Measurements from ENCODE around the gene MYO9B. TPM values are rescaled to one million over a fixed set of nuclear protein-coding genes. Genes with fewer than 3 reads are reported as not detected.
"Not testable (repeated sequence)": the region's sequence is repeated elsewhere in the genome, so short reads cannot be mapped to it uniquely, and the experiment has no call there.

The MYO9B gene
- total RNA-seq, 2 experiments from 2014 or later, result 90.3 to 98.5 TPM

GRCh38 chr19:17153996-17154395 is 78.4 kb downstream of the MYO9B start:
- ChIA-PET POLR2A (no interaction called here), CTCF (interaction anchor here (0.6 to 1.3 kb wide), 4 partner anchors 11 to 154 kb away, joined by 3 read pairs; no protein-coding TSS in a partner anchor)
- no peak for ATAC-seq
- no peak for DNase-seq
- H3K27me3 Mint-ChIP-seq, result no peaks in the 10 kb centered on the region
- no peaks in the 10 kb centered on the region for H3K9me3 Mint-ChIP-seq (ENCODE audit: low read depth)
- no peak overlapping the region for H3K27ac Mint-ChIP-seq
- no peaks in the 10 kb centered on the region for H3K4me1 Mint-ChIP-seq
- peaks cover 20% of the 10 kb centered on the region for H3K36me3 Mint-ChIP-seq (ENCODE audit: low read depth)
- no peak overlapping the region for H3K4me3 Mint-ChIP-seq
- intact Hi-C loops (cut with DNase I, micrococcal nuclease), result no loop called here

DNA sequence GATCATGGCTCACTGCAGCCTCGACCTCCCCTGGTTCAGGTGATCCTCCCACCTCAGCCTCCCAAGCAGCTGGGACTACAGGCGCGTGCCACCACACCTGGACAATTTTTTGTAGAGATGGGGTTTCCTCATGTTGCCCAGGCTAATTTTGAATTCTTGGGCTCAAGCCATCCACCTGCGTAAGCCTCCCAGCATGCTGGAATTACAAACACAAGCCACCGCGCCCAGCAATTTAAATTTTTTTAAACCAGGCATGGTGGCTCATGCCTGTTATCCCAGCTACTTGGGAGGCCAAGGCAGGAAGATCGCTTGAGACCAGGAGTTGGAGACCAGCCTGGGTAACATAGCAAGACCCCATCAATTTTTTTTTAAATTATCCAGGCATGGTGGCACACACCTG is 79.7 kb downstream of the MYO9B start:
- Mint-ChIP-seq H3K27ac (no peak overlapping the region), H3K27me3 (no peaks in the 10 kb centered on the region), H3K36me3 (ENCODE audit: low read depth) (peaks cover 27% of the 10 kb centered on the region), H3K4me1 (no peaks in the 10 kb centered on the region), H3K4me3 (no peak overlapping the region), H3K9me3 (ENCODE audit: low read depth) (no peaks in the 10 kb centered on the region)
- intact Hi-C loops (cut with DNase I, micrococcal nuclease), result no loop called here
- ChIA-PET POLR2A (no interaction called here), CTCF (no interaction called here)
- ATAC-seq, result no peak
- DNase-seq, result no peak

DNA sequence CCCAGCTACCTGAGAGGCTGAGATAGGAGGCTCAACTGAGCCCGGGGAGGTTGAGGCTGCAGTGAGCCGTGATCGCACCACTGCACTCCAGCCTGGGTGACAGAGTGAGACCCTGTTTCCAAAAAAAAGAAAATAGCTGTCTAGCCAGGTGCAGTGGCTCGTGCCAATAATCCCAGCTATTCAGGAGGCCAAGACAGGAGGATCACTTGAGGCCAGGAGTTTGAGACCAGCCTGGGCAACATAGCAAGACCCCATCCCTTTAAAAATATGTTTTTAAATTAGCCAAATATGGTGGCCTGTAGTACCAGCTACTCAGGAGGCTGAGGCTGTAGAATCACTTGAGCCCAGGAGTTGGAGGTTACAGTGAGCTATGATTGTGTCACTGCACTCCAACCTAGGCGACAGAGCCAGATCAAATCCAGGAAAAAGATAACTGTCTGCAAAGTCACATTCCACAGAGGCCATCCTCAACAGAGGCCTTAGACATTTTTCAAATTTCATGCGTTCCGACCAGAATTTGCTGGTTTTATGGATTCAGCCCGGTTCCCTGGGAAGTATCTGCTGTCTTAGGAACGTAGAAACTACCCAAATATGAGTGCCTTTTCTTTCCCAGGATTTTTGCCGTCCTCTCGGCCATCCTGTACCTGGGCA is 80.8 kb downstream of the MYO9B start:
- ChIA-PET POLR2A (no interaction called here), CTCF (no interaction called here)
- Mint-ChIP-seq H3K4me3 (no peak overlapping the region), H3K9me3 (ENCODE audit: low read depth) (no peaks in the 10 kb centered on the region), H3K27me3 (no peaks in the 10 kb centered on the region), H3K4me1 (no peaks in the 10 kb centered on the region), H3K27ac (no peak overlapping the region), H3K36me3 (ENCODE audit: low read depth) (peaks cover 30% of the 10 kb centered on the region)
- ATAC-seq, result no peak
- intact Hi-C loops (cut with DNase I, micrococcal nuclease), result no loop called here
- DNase-seq, result no peak

- Mint-ChIP-seq H3K27ac (no peak overlapping the region), H3K4me3 (no peak overlapping the region), H3K4me1 (no peaks in the 10 kb centered on the region), H3K36me3 (ENCODE audit: low read depth) (peaks cover 27% of the 10 kb centered on the region), H3K9me3 (ENCODE audit: low read depth) (no peaks in the 10 kb centered on the region), H3K27me3 (no peaks in the 10 kb centered on the region)
- ChIA-PET CTCF (no interaction called here), POLR2A (no interaction called here)
- ATAC-seq, result no peak
- intact Hi-C loops (cut with DNase I, micrococcal nuclease), result no loop called here
- DNase-seq, result no peak
These were observed 81.3 kb downstream of the MYO9B start for GRCh38 chr19:17156947-17157302.

DNA sequence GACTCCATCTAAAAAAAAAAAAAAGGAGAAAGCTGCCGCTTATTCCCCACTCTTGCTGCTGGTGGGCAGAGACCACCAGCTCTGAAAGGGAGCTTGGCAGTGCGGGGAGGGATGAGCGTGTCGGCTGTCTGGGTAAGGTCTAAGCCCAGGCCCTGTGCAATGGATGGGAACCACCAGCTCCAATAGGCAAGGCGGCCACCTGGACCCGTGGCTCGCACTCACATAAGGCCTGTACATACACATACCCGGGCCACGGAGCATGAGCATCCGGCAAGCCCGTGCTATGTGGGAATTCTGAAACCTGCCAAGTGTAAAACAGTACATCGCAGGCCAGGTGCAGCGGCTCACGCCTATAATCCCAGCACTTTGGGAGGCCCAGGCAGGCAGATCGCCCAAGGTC is 83.0 kb downstream of the MYO9B start:
- Mint-ChIP-seq H3K27ac (no peak overlapping the region), H3K4me1 (no peaks in the 10 kb centered on the region), H3K4me3 (no peak overlapping the region), H3K36me3 (ENCODE audit: low read depth) (peaks cover 41% of the 10 kb centered on the region), H3K27me3 (no peaks in the 10 kb centered on the region), H3K9me3 (ENCODE audit: low read depth) (peaks cover 4% of the 10 kb centered on the region)
- ChIA-PET CTCF (interaction anchor here (1.1 kb wide), 1 partner anchor 57 kb away, joined by 3 read pairs; the partner anchor contains the start of gene USE1), POLR2A (no interaction called here)
- intact Hi-C loops (cut with DNase I, micrococcal nuclease), result no loop called here
- ATAC-seq (no peak), DNase-seq (no peak)

DNA sequence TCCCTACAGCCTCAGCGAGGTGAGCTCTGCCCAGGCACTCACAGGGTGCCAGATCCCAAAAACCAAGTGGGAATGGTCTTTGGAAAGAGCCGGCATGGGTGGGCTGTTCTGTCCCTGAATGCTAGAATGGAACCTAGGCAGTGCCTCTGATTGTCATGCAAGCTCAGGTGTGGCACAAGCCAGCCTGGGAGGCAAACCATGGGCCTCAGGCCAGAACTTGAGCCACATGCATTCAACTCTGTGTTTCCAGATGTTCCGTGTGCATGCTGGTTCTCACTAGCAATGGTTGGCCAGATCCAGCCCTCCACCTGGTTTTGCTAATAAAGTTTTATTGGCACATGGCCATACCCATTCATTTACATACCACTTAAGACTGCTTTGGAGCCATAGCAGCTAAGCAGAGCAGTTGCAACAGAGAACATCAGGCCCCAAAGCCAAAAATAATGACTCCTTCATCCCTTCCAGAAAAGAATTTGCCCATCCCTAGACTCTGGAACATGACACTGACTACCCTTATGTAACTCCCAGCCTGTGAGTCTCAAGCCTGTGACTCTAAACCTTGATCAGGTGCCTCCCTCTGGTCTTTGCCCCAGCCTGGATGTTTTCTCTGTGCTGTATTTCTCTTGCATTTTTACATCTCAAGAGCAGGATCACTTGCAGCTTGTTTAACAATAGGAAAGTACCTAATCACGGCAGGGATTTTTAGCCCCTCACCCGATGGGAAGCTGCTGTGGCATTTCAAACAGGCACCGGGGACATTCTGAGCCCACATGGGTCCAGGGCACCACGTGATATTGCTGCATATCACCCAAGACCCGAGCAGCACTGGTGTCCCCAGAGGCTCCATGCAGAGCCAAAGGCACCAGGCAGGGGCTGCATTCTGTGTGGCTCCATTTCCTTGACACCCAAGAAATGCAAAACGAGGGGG is 84.2 kb downstream of the MYO9B start:
- DNase-seq (no peak), ATAC-seq (no peak)
- Mint-ChIP-seq H3K4me1 (no peaks in the 10 kb centered on the region), H3K4me3 (no peak overlapping the region), H3K27ac (no peak overlapping the region), H3K27me3 (no peaks in the 10 kb centered on the region), H3K9me3 (ENCODE audit: low read depth) (peaks cover 4% of the 10 kb centered on the region), H3K36me3 (ENCODE audit: low read depth) (peaks cover 42% of the 10 kb centered on the region)
- ChIA-PET POLR2A (no interaction called here), CTCF (interaction anchor here (0.5 to 0.7 kb wide), 3 partner anchors 98 to 553 kb away, joined by 3 to 5 read pairs (median 3); no protein-coding TSS in a partner anchor)
- intact Hi-C loops (cut with DNase I, micrococcal nuclease), result no loop called here

DNA sequence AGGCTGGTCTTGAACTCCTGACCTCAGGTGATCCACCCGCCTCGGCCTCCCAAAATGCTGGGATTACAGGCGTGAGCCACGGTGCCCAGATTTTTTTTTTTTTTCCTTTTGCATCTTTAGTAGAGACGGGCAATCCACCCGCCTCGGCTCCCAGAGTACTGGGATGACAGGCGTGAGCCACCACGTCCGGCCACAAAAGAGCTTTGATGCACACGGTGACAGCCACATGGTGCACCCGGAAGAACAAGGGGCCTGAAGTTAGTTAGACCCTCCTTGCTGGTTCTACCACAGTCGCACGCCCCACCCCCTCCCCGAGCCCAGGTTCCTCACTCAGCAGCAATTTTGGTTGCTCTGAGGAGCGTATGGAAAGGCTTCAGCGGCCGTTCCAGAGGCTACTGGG is 85.3 kb downstream of the MYO9B start:
- Mint-ChIP-seq H3K4me3 (no peak overlapping the region), H3K4me1 (no peaks in the 10 kb centered on the region), H3K27me3 (no peaks in the 10 kb centered on the region), H3K27ac (no peak overlapping the region), H3K9me3 (ENCODE audit: low read depth) (peaks cover 4% of the 10 kb centered on the region), H3K36me3 (ENCODE audit: low read depth) (peaks cover 47% of the 10 kb centered on the region)
- POLR2A ChIA-PET, result no interaction called here
- no peak for ATAC-seq
- CTCF ChIA-PET, result no interaction called here
- no peak for DNase-seq
- intact Hi-C loops (cut with DNase I, micrococcal nuclease), result no loop called here

DNA sequence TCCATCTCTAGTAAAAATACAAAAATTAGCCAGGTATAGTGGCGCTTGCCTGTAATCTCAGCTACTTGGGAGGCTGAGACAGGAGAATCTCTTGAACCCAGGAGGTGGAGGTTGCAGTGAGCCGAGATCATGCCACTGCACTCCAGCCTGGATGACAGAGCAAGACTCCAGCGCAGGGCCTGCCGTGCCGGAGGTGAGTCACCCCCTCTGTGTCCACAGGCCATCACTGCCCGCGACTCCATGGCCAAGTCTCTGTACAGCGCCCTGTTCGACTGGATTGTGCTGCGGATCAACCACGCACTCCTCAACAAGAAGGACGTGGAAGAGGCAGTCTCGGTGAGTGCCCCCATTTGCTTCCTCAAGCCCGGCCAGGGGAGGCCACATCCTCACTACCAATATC is 86.6 kb downstream of the MYO9B start:
- not testable (repeated sequence) for H3K4me1 Mint-ChIP-seq

DNA sequence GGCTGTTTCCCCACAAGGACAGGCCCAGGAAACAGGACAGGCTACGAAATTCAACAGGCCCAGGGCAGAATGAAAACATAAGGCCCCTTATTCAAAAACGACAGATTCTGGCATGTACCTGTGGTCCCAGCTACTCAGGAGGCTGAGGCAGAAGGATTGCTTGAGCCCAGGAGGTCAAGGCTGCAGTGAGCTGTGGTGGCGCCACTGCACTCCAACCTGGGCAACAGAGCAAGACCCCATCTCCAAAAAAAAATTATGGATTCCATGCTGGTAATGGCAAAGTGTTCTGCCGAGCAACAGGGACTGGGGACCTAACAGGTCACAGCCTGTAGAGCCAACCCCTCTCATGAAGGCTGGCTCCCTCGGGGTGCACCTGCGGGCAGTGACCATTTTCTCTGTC is 87.0 kb downstream of the MYO9B start:
- no peak for ATAC-seq
- POLR2A ChIA-PET, result no interaction called here
- Mint-ChIP-seq H3K36me3 (ENCODE audit: low read depth) (peaks cover 48% of the 10 kb centered on the region), H3K27me3 (no peaks in the 10 kb centered on the region), H3K4me1 (no peaks in the 10 kb centered on the region), H3K27ac (no peak overlapping the region), H3K9me3 (ENCODE audit: low read depth) (peaks cover 4% of the 10 kb centered on the region), H3K4me3 (no peak overlapping the region)
- intact Hi-C loops (cut with DNase I, micrococcal nuclease), result no loop called here
- CTCF ChIA-PET, result interaction anchor here (0.7 kb wide), 1 partner anchor 87 kb away, joined by 3 read pairs; no protein-coding TSS in a partner anchor
- no peak for DNase-seq

More for the DNA sequence above, 86.6 kb downstream of the MYO9B start:
- peaks cover 49% of the 10 kb centered on the region for H3K36me3 Mint-ChIP-seq (ENCODE audit: low read depth)
- ATAC-seq; DNase-seq; H3K27me3 Mint-ChIP-seq; H3K4me3 Mint-ChIP-seq; H3K27ac Mint-ChIP-seq; H3K9me3 Mint-ChIP-seq (ENCODE audit: low read depth); intact Hi-C loops (cut with DNase I, micrococcal nuclease); POLR2A ChIA-PET: not testable (repeated sequence)
- CTCF ChIA-PET, result interaction anchor here (0.7 kb wide), 1 partner anchor 87 kb away, joined by 3 read pairs; no protein-coding TSS in a partner anchor

GRCh38 chr19:17163652-17164051 is 88.1 kb downstream of the MYO9B start:
- ChIA-PET POLR2A (no interaction called here), CTCF (interaction anchor here (1.1 kb wide), 1 partner anchor 95 kb away, joined by 4 read pairs; no protein-coding TSS in a partner anchor)
- H3K36me3 Mint-ChIP-seq (ENCODE audit: low read depth), result peaks cover 55% of the 10 kb centered on the region
- no peaks in the 10 kb centered on the region for H3K27me3 Mint-ChIP-seq
- intact Hi-C loops (cut with DNase I, micrococcal nuclease), result no loop called here
- DNase-seq (no peak), ATAC-seq (no peak)
- no peaks in the 10 kb centered on the region for H3K4me1 Mint-ChIP-seq
- H3K27ac Mint-ChIP-seq, result no peak overlapping the region
- no peak overlapping the region for H3K4me3 Mint-ChIP-seq
- H3K9me3 Mint-ChIP-seq (ENCODE audit: low read depth), result peaks cover 4% of the 10 kb centered on the region

DNA sequence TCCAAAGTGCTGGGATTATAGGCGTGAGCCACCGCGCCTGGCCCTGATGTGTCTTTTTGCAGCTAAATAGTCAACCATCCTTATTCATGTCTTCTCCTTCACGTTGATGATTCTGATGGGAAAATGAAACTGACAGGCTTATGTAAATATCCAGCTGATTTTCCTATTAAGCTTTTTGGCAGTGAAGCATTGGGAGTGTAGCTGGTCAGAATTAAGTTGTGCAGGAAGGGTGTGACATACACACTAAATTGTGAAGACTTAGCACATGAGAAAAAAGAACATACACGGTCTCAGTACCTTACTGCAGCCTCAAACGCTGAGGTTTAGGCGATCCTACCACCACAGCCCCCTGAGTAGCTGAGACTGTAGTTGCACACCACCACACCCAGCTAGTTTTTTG is 89.1 kb downstream of the MYO9B start:
- H3K36me3 Mint-ChIP-seq (ENCODE audit: low read depth), result peaks cover 56% of the 10 kb centered on the region
- CTCF ChIA-PET, result interaction anchor here (1.3 kb wide), 1 partner anchor 11 kb away, joined by 3 read pairs; no protein-coding TSS in a partner anchor
- no peaks in the 10 kb centered on the region for H3K27me3 Mint-ChIP-seq
- H3K9me3 Mint-ChIP-seq (ENCODE audit: low read depth), result peaks cover 4% of the 10 kb centered on the region
- H3K27ac Mint-ChIP-seq, result no peak overlapping the region
- no peak overlapping the region for H3K4me3 Mint-ChIP-seq
- DNase-seq (no peak), ATAC-seq (no peak)
- POLR2A ChIA-PET, result no interaction called here
- intact Hi-C loops (cut with DNase I, micrococcal nuclease), result no loop called here
- H3K4me1 Mint-ChIP-seq, result no peaks in the 10 kb centered on the region

DNA sequence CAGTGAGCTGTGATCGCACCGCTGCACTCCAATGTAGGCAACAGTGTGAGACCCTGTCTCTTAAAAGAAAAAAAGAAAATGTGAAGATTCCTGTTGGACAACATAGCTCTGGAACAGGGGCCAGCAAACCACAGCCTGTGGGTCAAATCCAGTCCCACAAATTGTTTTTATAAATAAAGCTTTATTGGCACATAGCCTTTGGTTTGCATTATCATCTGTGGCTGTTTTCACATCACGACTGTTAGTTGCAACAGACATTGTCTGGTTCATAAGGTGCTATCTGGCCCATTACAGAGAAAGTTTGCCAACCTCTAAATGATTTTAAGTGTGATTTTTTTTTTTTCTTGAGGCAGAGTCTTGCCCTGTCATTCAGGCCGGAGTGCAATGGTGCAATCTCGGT is 90.1 kb downstream of the MYO9B start:
- Mint-ChIP-seq H3K27ac (no peak overlapping the region), H3K4me1 (no peaks in the 10 kb centered on the region), H3K27me3 (no peaks in the 10 kb centered on the region), H3K4me3 (no peak overlapping the region), H3K9me3 (ENCODE audit: low read depth) (peaks cover 4% of the 10 kb centered on the region), H3K36me3 (ENCODE audit: low read depth) (peaks cover 54% of the 10 kb centered on the region)
- DNase-seq (no peak), ATAC-seq (no peak)
- intact Hi-C loops (cut with DNase I, micrococcal nuclease), result no loop called here
- CTCF ChIA-PET, result interaction anchor here (1.3 kb wide), 1 partner anchor 12 kb away, joined by 3 read pairs; no protein-coding TSS in a partner anchor
- POLR2A ChIA-PET, result interaction anchor here (0.7 kb wide), 1 partner anchor 92 kb away, joined by 3 read pairs; no protein-coding TSS in a partner anchor

Data from activated CD4-positive, alpha-beta T cell treated with anti-CD3 and anti-CD28 coated beads for 36 hours (primary cell).